ENCODE results near the gene DUSP8. TPM values are rescaled to one million over a fixed set of nuclear protein-coding genes. Genes with fewer than 3 reads are reported as not detected.

Gene DUSP8
- total and polyA plus RNA-seq, 2 donors: 0.14 to 2.9 TPM

DNA sequence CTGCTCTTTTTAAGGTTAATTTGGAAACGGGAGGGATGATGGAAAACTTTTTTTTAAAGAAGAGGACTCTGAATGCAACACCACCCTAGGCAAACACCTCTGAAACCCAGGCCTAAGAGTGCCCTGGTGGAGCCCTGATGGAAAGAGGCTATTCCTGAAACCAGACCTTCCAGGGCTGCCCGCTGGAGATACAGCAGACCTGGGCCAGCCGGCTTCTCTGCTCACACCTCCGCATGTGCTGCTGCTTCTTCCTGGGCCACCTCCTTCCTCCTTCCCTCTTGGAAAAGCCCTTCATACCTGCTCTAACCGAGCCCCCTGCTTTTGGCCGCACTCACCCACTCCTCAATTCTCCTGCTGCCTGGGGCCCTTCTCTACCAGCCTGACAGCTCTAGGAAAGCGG, 37.9 kb downstream of the DUSP8 start:
- Histone ChIP-seq H3K9me3 (ENCODE audit: control insufficient read depth in 2 of 2, insufficient read depth in 1 of 2, low read length in 1 of 2) (no peaks in the 10 kb centered on the region), H3K27me3 (ENCODE audit: control insufficient read depth in 2 of 2, insufficient read depth in 1 of 2, low read length in 1 of 2) (peaks cover 0 to 16% of the 10 kb centered on the region in 2 donors), H3K27ac (ENCODE audit: low read depth in 1 of 2, low read length in 1 of 2) (no peak overlapping the region), H3K4me3 (ENCODE audit: low read length in 2 of 2) (no peak overlapping the region), H3K36me3 (ENCODE audit: control insufficient read depth in 2 of 2, insufficient read depth in 2 of 2, low read length in 1 of 2) (peaks cover 18 to 25% of the 10 kb centered on the region in 2 donors), H3K4me1 (ENCODE audit: control insufficient read depth in 2 of 2, insufficient read depth in 2 of 2, low read length in 2 of 2) (peaks cover 0 to 9% of the 10 kb centered on the region in 2 donors)
- 97% methylated on average over 7 of the region's 7 CpGs for whole genome bisulfite sequencing
- no peak for DNase-seq (ENCODE audit: low read depth in 6 of 9, low spot score in 9 of 9)

DNA sequence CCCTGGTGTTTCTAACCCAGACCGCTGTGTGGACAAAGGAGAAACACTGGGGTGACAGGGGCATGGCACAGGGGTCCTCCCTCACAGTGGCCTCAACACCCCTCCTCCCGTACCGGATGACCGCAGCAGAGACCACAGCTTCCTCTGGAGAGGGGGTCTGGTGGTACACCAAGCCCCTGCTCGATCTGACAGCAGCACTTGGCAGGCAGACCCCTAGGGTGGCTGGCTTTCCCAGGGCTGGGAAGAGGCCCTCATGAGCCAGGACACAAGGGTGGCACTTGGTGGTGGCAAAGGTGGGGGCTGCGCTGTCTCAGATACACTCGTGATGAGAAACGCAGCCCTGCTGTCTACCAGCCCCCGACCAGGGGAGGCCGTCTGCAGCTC, 38.7 kb downstream of the DUSP8 start:
- Histone ChIP-seq H3K27ac (ENCODE audit: low read depth in 1 of 2, low read length in 1 of 2) (no peak overlapping the region), H3K4me1 (ENCODE audit: control insufficient read depth in 2 of 2, insufficient read depth in 2 of 2, low read length in 2 of 2) (peaks cover 0 to 9% of the 10 kb centered on the region in 2 donors), H3K9me3 (ENCODE audit: control insufficient read depth in 2 of 2, insufficient read depth in 1 of 2, low read length in 1 of 2) (no peaks in the 10 kb centered on the region), H3K27me3 (ENCODE audit: control insufficient read depth in 2 of 2, insufficient read depth in 1 of 2, low read length in 1 of 2) (peaks cover 0 to 8% of the 10 kb centered on the region in 2 donors), H3K36me3 (ENCODE audit: control insufficient read depth in 2 of 2, insufficient read depth in 2 of 2, low read length in 1 of 2) (peaks cover 18 to 25% of the 10 kb centered on the region in 2 donors), H3K4me3 (ENCODE audit: low read length in 2 of 2) (no peak overlapping the region)
- no peak for DNase-seq (ENCODE audit: low read depth in 6 of 9, low spot score in 9 of 9)
- WGBS: 89% methylated on average over 10 of the region's 10 CpGs

- peaks cover 0 to 2% of the 10 kb centered on the region in 2 donors for H3K27me3 ChIP-seq (ENCODE audit: control insufficient read depth in 2 of 2, insufficient read depth in 1 of 2, low read length in 1 of 2)
- no peak for DNase-seq (ENCODE audit: low read depth in 6 of 9, low spot score in 9 of 9)
- H3K4me3 ChIP-seq (ENCODE audit: low read length in 2 of 2): no peak overlapping the region
- H3K9me3 ChIP-seq (ENCODE audit: control insufficient read depth in 2 of 2, insufficient read depth in 1 of 2, low read length in 1 of 2): no peaks in the 10 kb centered on the region
- no peak overlapping the region for H3K27ac ChIP-seq (ENCODE audit: low read depth in 1 of 2, low read length in 1 of 2)
- peaks cover 0 to 9% of the 10 kb centered on the region in 2 donors for H3K4me1 ChIP-seq (ENCODE audit: control insufficient read depth in 2 of 2, insufficient read depth in 2 of 2, low read length in 2 of 2)
- peaks cover 18 to 25% of the 10 kb centered on the region in 2 donors for H3K36me3 ChIP-seq (ENCODE audit: control insufficient read depth in 2 of 2, insufficient read depth in 2 of 2, low read length in 1 of 2)
- WGBS: 93% methylated on average over 20 of the region's 20 CpGs
Measured at GRCh38 chr11:1532606-1533341, 39.3 kb downstream of the DUSP8 start.

- 96% methylated on average over 17 of the region's 17 CpGs for WGBS
Measured at GRCh38 chr11:1532014-1532586, 40.0 kb downstream of the DUSP8 start.

GRCh38 chr11:1531449-1532013, 40.5 kb downstream of the DUSP8 start:
- no peak overlapping the region for H3K4me3 ChIP-seq (ENCODE audit: low read length in 2 of 2)
- peak overlapping the region; percentile 3 to 20 for H3K27ac ChIP-seq (ENCODE audit: low read depth in 1 of 2, low read length in 1 of 2)
- H3K4me1 ChIP-seq (ENCODE audit: control insufficient read depth in 2 of 2, insufficient read depth in 2 of 2, low read length in 2 of 2): peaks cover 0 to 9% of the 10 kb centered on the region in 2 donors
- peaks cover 18 to 25% of the 10 kb centered on the region in 2 donors for H3K36me3 ChIP-seq (ENCODE audit: control insufficient read depth in 2 of 2, insufficient read depth in 2 of 2, low read length in 1 of 2)
- H3K27me3 ChIP-seq (ENCODE audit: control insufficient read depth in 2 of 2, insufficient read depth in 1 of 2, low read length in 1 of 2): no peaks in the 10 kb centered on the region
- DNase-seq (ENCODE audit: low read depth in 6 of 9, low spot score in 9 of 9): no peak
- no peaks in the 10 kb centered on the region for H3K9me3 ChIP-seq (ENCODE audit: control insufficient read depth in 2 of 2, insufficient read depth in 1 of 2, low read length in 1 of 2)
- WGBS: 93% methylated on average over 12 of the region's 12 CpGs

More at GRCh38 chr11:1532014-1532586, 40.0 kb downstream of the DUSP8 start:
- Histone ChIP-seq H3K27me3 (ENCODE audit: control insufficient read depth in 2 of 2, insufficient read depth in 1 of 2, low read length in 1 of 2) (no peaks in the 10 kb centered on the region), H3K4me1 (ENCODE audit: control insufficient read depth in 2 of 2, insufficient read depth in 2 of 2, low read length in 2 of 2) (peaks cover 0 to 9% of the 10 kb centered on the region in 2 donors), H3K27ac (ENCODE audit: low read depth in 1 of 2, low read length in 1 of 2) (peak overlapping the region in 1 of 2 donors; percentile 3), H3K36me3 (ENCODE audit: control insufficient read depth in 2 of 2, insufficient read depth in 2 of 2, low read length in 1 of 2) (peaks cover 18 to 25% of the 10 kb centered on the region in 2 donors), H3K9me3 (ENCODE audit: control insufficient read depth in 2 of 2, insufficient read depth in 1 of 2, low read length in 1 of 2) (no peaks in the 10 kb centered on the region), H3K4me3 (ENCODE audit: low read length in 2 of 2) (no peak overlapping the region)
- DNase-seq (ENCODE audit: low read depth in 6 of 9, low spot score in 9 of 9): no peak

- 95% methylated on average over 19 of the region's 19 CpGs for WGBS
- H3K9me3 ChIP-seq (ENCODE audit: control insufficient read depth in 2 of 2, insufficient read depth in 1 of 2, low read length in 1 of 2): no peaks in the 10 kb centered on the region
- DNase-seq (ENCODE audit: low read depth in 6 of 9, low spot score in 9 of 9): no peak
- H3K27me3 ChIP-seq (ENCODE audit: control insufficient read depth in 2 of 2, insufficient read depth in 1 of 2, low read length in 1 of 2): no peaks in the 10 kb centered on the region
- H3K4me1 ChIP-seq (ENCODE audit: control insufficient read depth in 2 of 2, insufficient read depth in 2 of 2, low read length in 2 of 2): peaks cover 0 to 9% of the 10 kb centered on the region in 2 donors
- no peak overlapping the region for H3K27ac ChIP-seq (ENCODE audit: low read depth in 1 of 2, low read length in 1 of 2)
- H3K36me3 ChIP-seq (ENCODE audit: control insufficient read depth in 2 of 2, insufficient read depth in 2 of 2, low read length in 1 of 2): peaks cover 16 to 22% of the 10 kb centered on the region in 2 donors
- H3K4me3 ChIP-seq (ENCODE audit: low read length in 2 of 2): no peak overlapping the region
Measured at GRCh38 chr11:1530686-1531448, 41.2 kb downstream of the DUSP8 start.

GRCh38 chr11:1529774-1530173, 42.3 kb downstream of the DUSP8 start:
- Histone ChIP-seq H3K36me3 (ENCODE audit: control insufficient read depth in 2 of 2, insufficient read depth in 2 of 2, low read length in 1 of 2) (peaks cover 12 to 16% of the 10 kb centered on the region in 2 donors), H3K27me3 (ENCODE audit: control insufficient read depth in 2 of 2, insufficient read depth in 1 of 2, low read length in 1 of 2) (no peaks in the 10 kb centered on the region), H3K27ac (ENCODE audit: low read depth in 1 of 2, low read length in 1 of 2) (no peak overlapping the region), H3K9me3 (ENCODE audit: control insufficient read depth in 2 of 2, insufficient read depth in 1 of 2, low read length in 1 of 2) (no peaks in the 10 kb centered on the region), H3K4me1 (ENCODE audit: control insufficient read depth in 2 of 2, insufficient read depth in 2 of 2, low read length in 2 of 2) (peaks cover 7 to 12% of the 10 kb centered on the region in 2 donors), H3K4me3 (ENCODE audit: low read length in 2 of 2) (no peak overlapping the region)
- DNase-seq (ENCODE audit: low read depth in 6 of 9, low spot score in 9 of 9): no peak
- WGBS: 96% methylated on average over 5 of the region's 5 CpGs

DNA sequence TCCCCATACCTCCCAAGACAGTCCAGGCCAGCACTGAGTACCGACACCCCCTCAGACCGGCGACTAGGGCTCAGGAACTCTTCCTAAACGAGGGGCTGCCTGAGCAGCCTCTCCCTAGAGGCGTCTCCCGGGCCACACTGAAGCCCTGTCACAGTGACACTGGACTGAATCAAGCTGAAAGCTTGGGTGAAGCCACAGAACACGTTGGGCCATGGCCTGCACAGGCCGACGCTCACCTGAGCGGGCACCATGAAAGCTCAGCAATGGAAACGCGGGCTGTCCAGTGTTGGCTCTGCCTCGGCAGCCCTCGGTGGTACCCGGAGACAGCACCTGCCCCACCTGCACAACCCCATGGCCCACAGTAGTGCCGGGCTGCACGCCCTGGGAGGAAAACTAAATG, 42.8 kb downstream of the DUSP8 start:
- no peak for DNase-seq (ENCODE audit: low read depth in 6 of 9, low spot score in 9 of 9)
- Histone ChIP-seq H3K27ac (ENCODE audit: low read depth in 1 of 2, low read length in 1 of 2) (no peak overlapping the region), H3K36me3 (ENCODE audit: control insufficient read depth in 2 of 2, insufficient read depth in 2 of 2, low read length in 1 of 2) (peaks cover 7 to 11% of the 10 kb centered on the region in 2 donors), H3K4me1 (ENCODE audit: control insufficient read depth in 2 of 2, insufficient read depth in 2 of 2, low read length in 2 of 2) (peaks cover 9 to 17% of the 10 kb centered on the region in 2 donors), H3K27me3 (ENCODE audit: control insufficient read depth in 2 of 2, insufficient read depth in 1 of 2, low read length in 1 of 2) (no peaks in the 10 kb centered on the region), H3K4me3 (ENCODE audit: low read length in 2 of 2) (no peak overlapping the region), H3K9me3 (ENCODE audit: control insufficient read depth in 2 of 2, insufficient read depth in 1 of 2, low read length in 1 of 2) (no peaks in the 10 kb centered on the region)
- 97% methylated on average over 17 of the region's 17 CpGs for WGBS

Measured in thymus (tissue), 11 donors.